Measurements from ENCODE around the gene CDK5RAP2.

CDK5RAP2 gene

DNA sequence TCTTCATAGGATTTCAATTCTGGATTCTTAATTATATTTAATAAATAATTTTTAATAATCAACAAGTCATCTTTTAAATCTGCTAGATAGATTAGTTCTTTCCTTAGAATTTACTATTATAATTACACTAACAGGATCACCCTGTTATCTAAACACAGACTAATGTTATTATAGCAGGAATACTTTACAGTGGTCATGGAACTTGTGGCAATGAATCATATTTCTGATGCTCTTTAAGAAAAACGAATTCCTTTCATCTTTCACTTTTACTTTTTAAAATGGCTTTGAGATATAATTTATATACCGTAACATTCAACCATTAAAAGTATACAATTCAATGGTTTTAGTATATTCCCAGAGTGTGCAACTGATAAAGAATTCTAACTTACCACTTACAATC lies 29.7 kb upstream of the CDK5RAP2 start:
- H3K27ac ChIP-seq, result no peak overlapping the region
- TF ChIP-seq, protein P1, sequence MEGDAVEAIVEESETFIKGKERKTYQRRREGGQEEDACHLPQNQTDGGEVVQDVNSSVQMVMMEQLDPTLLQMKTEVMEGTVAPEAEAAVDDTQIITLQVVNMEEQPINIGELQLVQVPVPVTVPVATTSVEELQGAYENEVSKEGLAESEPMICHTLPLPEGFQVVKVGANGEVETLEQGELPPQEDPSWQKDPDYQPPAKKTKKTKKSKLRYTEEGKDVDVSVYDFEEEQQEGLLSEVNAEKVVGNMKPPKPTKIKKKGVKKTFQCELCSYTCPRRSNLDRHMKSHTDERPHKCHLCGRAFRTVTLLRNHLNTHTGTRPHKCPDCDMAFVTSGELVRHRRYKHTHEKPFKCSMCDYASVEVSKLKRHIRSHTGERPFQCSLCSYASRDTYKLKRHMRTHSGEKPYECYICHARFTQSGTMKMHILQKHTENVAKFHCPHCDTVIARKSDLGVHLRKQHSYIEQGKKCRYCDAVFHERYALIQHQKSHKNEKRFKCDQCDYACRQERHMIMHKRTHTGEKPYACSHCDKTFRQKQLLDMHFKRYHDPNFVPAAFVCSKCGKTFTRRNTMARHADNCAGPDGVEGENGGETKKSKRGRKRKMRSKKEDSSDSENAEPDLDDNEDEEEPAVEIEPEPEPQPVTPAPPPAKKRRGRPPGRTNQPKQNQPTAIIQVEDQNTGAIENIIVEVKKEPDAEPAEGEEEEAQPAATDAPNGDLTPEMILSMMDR (conservative IDR thresholded peaks at IDR 0.05), result no peak

- TF ChIP-seq, protein P1 (conservative IDR thresholded peaks at IDR 0.05), result no peak
- H3K27ac ChIP-seq, result no peak overlapping the region
These were observed 28.5 kb upstream of the CDK5RAP2 start for GRCh38 chr9:120608421-120608820.

DNA sequence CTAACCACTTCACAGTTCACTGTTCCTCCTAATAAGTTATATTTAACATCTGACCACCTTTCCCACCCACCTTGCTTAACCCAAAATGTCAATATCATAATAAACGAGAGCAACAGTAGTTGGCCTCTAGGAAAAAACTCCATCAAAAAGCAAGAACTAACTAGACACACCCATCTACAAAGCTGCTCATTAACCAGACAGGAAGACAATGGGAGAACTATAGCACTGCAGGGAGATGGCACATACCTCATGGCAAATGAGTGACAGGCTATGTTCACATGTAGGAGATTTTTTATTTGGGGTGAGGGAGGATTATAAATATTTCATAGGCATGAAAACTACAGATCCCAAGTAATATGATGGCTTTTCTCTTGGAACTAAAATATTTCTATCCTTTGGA lies 23.6 kb upstream of the CDK5RAP2 start:
- TF ChIP-seq, protein P1 (conservative IDR thresholded peaks at IDR 0.05), result no peak
- no peak overlapping the region for H3K27ac ChIP-seq

GRCh38 chr9:120603010-120603409 lies 23.0 kb upstream of the CDK5RAP2 start:
- TF ChIP-seq, protein P1 (conservative IDR thresholded peaks at IDR 0.05), result no peak
- H3K27ac ChIP-seq, result no peak overlapping the region

DNA sequence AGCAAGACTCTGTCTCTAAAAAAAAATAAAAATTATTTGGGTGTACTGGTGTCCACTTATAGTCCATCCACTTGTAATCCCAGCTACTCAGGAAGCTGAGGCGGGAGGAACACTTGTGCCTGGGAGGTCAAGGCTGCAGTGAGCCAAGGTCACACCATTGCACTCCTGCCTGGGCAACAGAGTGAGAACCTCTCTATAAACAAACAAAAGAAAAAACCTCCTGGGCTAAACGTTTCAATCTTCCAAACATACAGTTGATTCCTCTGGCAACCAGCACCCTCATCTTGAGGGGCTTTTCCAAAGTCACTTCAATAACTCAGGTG lies 13.9 kb upstream of the CDK5RAP2 start:
- TF ChIP-seq, protein P1 (conservative IDR thresholded peaks at IDR 0.05), result no peak
- H3K27ac ChIP-seq, result no peak overlapping the region

DNA sequence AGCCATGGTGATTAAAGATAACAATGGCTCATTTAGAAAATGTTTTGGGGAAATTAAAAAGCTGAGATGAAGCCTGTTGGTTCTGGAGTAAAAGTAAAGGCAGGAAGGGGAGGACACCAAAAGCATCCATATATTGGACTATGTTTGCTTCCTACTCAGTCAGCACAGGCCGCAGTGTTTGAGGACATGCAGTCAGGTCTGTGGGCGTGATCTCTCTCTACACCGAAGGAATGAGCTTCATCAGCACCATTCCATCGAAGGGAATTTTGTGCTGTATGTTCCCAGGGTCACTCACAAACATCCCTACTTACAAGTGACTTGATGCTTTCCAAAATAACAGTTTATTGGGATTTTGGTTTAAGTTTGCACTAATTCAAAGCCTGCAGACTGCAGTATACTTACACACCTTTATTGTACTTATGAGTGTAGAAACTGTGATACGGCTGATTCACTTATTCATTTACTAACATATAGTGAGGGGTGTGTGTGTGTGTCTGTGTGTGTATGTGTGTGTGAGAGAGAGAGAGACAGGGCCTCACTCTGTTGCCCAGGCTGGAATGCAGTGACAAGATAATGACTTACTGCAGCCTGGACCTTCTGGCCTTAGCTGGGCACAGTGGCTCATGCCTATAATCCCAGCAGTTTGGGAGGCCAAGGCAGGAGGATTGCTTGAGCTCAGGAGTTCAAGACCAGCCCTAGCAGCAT lies 13.4 kb upstream of the CDK5RAP2 start:
- no peak overlapping the region for H3K27ac ChIP-seq
- TF ChIP-seq, protein P1 (conservative IDR thresholded peaks at IDR 0.05), result no peak

DNA sequence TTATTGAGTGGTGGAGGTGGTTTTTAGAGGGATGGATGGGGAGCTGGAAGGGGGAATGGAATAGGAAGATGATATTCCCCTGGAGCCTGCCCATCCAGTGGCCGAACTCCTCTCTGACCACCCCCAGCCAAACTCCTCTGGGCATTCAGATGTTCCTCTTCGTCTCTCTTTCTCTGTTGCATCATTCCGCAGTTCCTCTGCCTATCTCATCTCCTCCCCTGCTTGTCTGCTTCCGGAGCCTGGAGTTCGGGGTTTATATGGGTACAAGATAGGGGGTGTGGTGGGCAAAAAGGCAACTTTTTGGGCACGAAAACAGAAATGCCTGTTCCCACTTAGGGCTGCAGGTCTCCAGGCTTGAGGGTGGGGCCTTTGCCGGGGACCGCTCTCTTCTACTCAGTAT lies 12.2 kb upstream of the CDK5RAP2 start:
- TF ChIP-seq, protein P1 (conservative IDR thresholded peaks at IDR 0.05), result no peak

More for the DNA sequence above, 12.2 kb upstream of the CDK5RAP2 start:
- no peak overlapping the region for H3K27ac ChIP-seq
